Smooth muscle cell (in vitro differentiated cells): Measurements from ENCODE around the gene TDRD9. TPM values are rescaled to one million over a fixed set of nuclear protein-coding genes. Genes with fewer than 3 reads are reported as not detected.

Experiments
- DNase-seq: peaks from one replicate; lab custom pipeline; 2025; ENCODE audit not compliant: unreplicated experiment; lab: John Stamatoyannopoulos, UW
- H2AFZ ChIP-seq: fragments of 200-600 bp; sonication (generic); 2 replicates; pipeline ENCODE4 v1.6.0; 2016; ENCODE audit warnings: antibody characterized with exemption, low read depth, mild to moderate bottlenecking
- H3F3A ChIP-seq: fragments of 200-600 bp; sonication (generic); 2 replicates; pipeline ENCODE4 v1.6.0; 2017; ENCODE audit warnings: antibody characterized with exemption, low read depth
- H3K27ac ChIP-seq: fragments of 200-600 bp; sonication (generic); 2 replicates; pipeline ENCODE4 v1.5.1; 2016; ENCODE audit warnings: low read depth, mild to moderate bottlenecking
- H3K27me3 ChIP-seq: fragments of 200-600 bp; sonication (generic); 2 replicates; pipeline ENCODE4 v1.6.1; 2016; ENCODE audit warnings: low read depth, mild to moderate bottlenecking
- H3K36me3 ChIP-seq: fragments of 200-600 bp; sonication (generic); 2 replicates; pipeline ENCODE4 v1.5.1; 2016; ENCODE audit warnings: low read depth
- H3K4me1 ChIP-seq: fragments of 200-600 bp; sonication (generic); 2 replicates; pipeline ENCODE4 v1.5.1; 2016; ENCODE audit warnings: low read depth
- H3K4me2 ChIP-seq: fragments of 200-600 bp; sonication (generic); 2 replicates; pipeline ENCODE4 v1.6.0; 2016; ENCODE audit warnings: mild to moderate bottlenecking
- H3K4me3 ChIP-seq: fragments of 200-600 bp; sonication (generic); 2 replicates; pipeline ENCODE4 v1.5.1; 2016; ENCODE audit warnings: mild to moderate bottlenecking
- H3K79me2 ChIP-seq: fragments of 200-600 bp; sonication (generic); 2 replicates; pipeline ENCODE4 v1.6.0; 2016; ENCODE audit warnings: low read depth, mild to moderate bottlenecking
- H3K9ac ChIP-seq: fragments of 200-600 bp; sonication (generic); 2 replicates; pipeline ENCODE4 v1.6.0; 2016; ENCODE audit warnings: low read depth
- H3K9me3 ChIP-seq: fragments of 200-600 bp; sonication (generic); replicated peaks from 2 replicates; pipeline ENCODE4 v1.5.1; 2016; ENCODE audit warnings: low read depth
- H4K20me1 ChIP-seq: fragments of 200-600 bp; sonication (generic); 2 replicates; pipeline ENCODE4 v1.6.0; 2016; ENCODE audit warnings: low read depth
- CTCF ChIP-seq: fragments of 200-600 bp; sonication (generic); IDR thresholded peaks from 2 replicates; pipeline ENCODE4 v1.5.1; 2017; ENCODE audit warnings: borderline replicate concordance, mild to moderate bottlenecking, antibody characterized with exemption; ENCODE audit not compliant: insufficient read depth, poor library complexity, severe bottlenecking
- WGBS: methylation state at CpG from one replicate; pipeline ENCODE4 v1.1.7; 2016; ENCODE audit warnings: low lambda C conversion rate; 5-methylcytosine and 5-hydroxymethylcytosine counted together
- polyA plus RNA-seq: library from polyadenylated mRNA; unstranded; fragments of >200 nt; fragmentation: Nextera tagmentation; extraction: Ambion mirVana; gene quantifications from 2 replicates; pipeline ENCODE4 v1.2.1, GENCODE V29; 2016
- total RNA-seq: library from RNA; depleted of rRNA; stranded (reverse); fragments of >200 nt; gene quantifications from 2 replicates; pipeline ENCODE4 v1.2.3, GENCODE V29; 2014

The TDRD9 gene
- total and polyA plus RNA-seq, 2 experiments from 2014 or later, result 1.0 TPM; not detected in 1

GRCh38 chr14:104019029-104019428 is 90.8 kb downstream of the TDRD9 start:
- H3F3A ChIP-seq, result peaks cover 5% of the 10 kb centered on the region
- no peak overlapping the region for H3K27ac ChIP-seq
- H3K36me3 ChIP-seq, result no peaks in the 10 kb centered on the region
- H3K9me3 ChIP-seq, result no peaks in the 10 kb centered on the region
- H2AFZ ChIP-seq, result no peak overlapping the region
- 100% methylated on average over 1 of the region's 1 CpG for WGBS
- H3K9ac ChIP-seq, result no peak overlapping the region
- no peak for TF ChIP-seq CTCF
- no peaks in the 10 kb centered on the region for H3K4me1 ChIP-seq
- H3K4me3 ChIP-seq, result no peak overlapping the region
- no peak for DNase-seq
- no peaks in the 10 kb centered on the region for H4K20me1 ChIP-seq
- H3K27me3 ChIP-seq, result no peaks in the 10 kb centered on the region
- H3K79me2 ChIP-seq, result no peaks in the 10 kb centered on the region
- H3K4me2 ChIP-seq, result no peak overlapping the region

- H3K79me2 ChIP-seq, result no peaks in the 10 kb centered on the region
- no peaks in the 10 kb centered on the region for H3K27me3 ChIP-seq
- no peak for DNase-seq
- no peaks in the 10 kb centered on the region for H3K36me3 ChIP-seq
- H4K20me1 ChIP-seq, result no peaks in the 10 kb centered on the region
- no peak overlapping the region for H3K27ac ChIP-seq
- H2AFZ ChIP-seq, result no peak overlapping the region
- no peaks in the 10 kb centered on the region for H3K9me3 ChIP-seq
- 75% methylated on average over 7 of the region's 7 CpGs for WGBS
- H3K4me2 ChIP-seq, result no peak overlapping the region
- no peak for TF ChIP-seq CTCF
- H3K4me3 ChIP-seq, result no peak overlapping the region
- H3K4me1 ChIP-seq, result no peaks in the 10 kb centered on the region
- peaks cover 5% of the 10 kb centered on the region for H3F3A ChIP-seq
- H3K9ac ChIP-seq, result no peak overlapping the region
Measured at GRCh38 chr14:104019806-104020205, 91.5 kb downstream of the TDRD9 start.

- Histone ChIP-seq H3K79me2 (no peaks in the 10 kb centered on the region), H3K4me3 (no peak overlapping the region), H3F3A (peaks cover 5% of the 10 kb centered on the region), H3K36me3 (no peaks in the 10 kb centered on the region), H3K9ac (no peak overlapping the region), H2AFZ (no peak overlapping the region), H4K20me1 (no peaks in the 10 kb centered on the region), H3K27ac (no peak overlapping the region), H3K4me1 (no peaks in the 10 kb centered on the region), H3K4me2 (no peak overlapping the region), H3K27me3 (no peaks in the 10 kb centered on the region), H3K9me3 (no peaks in the 10 kb centered on the region)
- TF ChIP-seq CTCF, result no peak
- WGBS, result 84% methylated on average over 9 of the region's 9 CpGs
- no peak for DNase-seq
Measured at GRCh38 chr14:104020471-104020870, 92.2 kb downstream of the TDRD9 start.

GRCh38 chr14:104023325-104024055 is 95.2 kb downstream of the TDRD9 start:
- H3F3A ChIP-seq, result peaks cover 2% of the 10 kb centered on the region
- H3K9ac ChIP-seq, result no peak overlapping the region
- no peak overlapping the region for H3K27ac ChIP-seq
- WGBS, result 84% methylated on average over 2 of the region's 2 CpGs
- H2AFZ ChIP-seq, result no peak overlapping the region
- H3K27me3 ChIP-seq, result peaks cover 3% of the 10 kb centered on the region
- no peaks in the 10 kb centered on the region for H4K20me1 ChIP-seq
- no peak for TF ChIP-seq CTCF
- H3K9me3 ChIP-seq, result no peaks in the 10 kb centered on the region
- no peaks in the 10 kb centered on the region for H3K4me1 ChIP-seq
- DNase-seq, result no peak
- H3K4me2 ChIP-seq, result no peak overlapping the region
- no peaks in the 10 kb centered on the region for H3K36me3 ChIP-seq
- H3K4me3 ChIP-seq, result no peak overlapping the region
- no peaks in the 10 kb centered on the region for H3K79me2 ChIP-seq
